Astrocyte (in vitro differentiated cells and primary cell): ENCODE results near the gene NNT.

Source experiments
- EZH2 ChIP-seq: IDR thresholded peaks from 2 replicates; pipeline ENCODE4 v1.6.1; 2012; ENCODE audit warnings: mild to moderate bottlenecking, low read length, inconsistent platforms; ENCODE audit not compliant: insufficient read depth
- TF ChIP-seq, protein P1 (sequence below): IDR thresholded peaks from 2 replicates; pipeline ENCODE4 v1.5.1; 2011; ENCODE audit warnings: low read depth, mild to moderate bottlenecking, inconsistent platforms, low read length, moderate library complexity; ENCODE audit not compliant: insufficient read depth

DNA sequence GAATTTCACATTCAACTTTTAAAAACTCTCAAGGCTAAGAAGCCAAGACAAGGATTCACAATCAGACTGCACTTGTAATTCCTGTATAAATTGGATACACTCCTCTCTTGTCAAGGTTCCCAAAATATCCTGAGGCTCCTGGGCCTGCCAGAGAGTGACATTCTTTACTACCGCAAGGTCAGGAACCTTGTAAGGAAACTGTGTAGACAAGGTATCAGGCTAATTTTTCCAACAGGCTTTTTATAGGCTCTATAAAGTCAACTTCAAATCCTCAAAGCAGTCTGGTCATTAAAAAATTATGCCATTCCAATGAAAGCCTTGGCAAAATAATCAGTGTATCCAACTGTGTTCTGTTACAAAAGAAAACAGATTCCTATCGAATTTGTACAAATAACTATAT, 30.6 kb upstream of the NNT start:
- TF ChIP-seq, protein P1, sequence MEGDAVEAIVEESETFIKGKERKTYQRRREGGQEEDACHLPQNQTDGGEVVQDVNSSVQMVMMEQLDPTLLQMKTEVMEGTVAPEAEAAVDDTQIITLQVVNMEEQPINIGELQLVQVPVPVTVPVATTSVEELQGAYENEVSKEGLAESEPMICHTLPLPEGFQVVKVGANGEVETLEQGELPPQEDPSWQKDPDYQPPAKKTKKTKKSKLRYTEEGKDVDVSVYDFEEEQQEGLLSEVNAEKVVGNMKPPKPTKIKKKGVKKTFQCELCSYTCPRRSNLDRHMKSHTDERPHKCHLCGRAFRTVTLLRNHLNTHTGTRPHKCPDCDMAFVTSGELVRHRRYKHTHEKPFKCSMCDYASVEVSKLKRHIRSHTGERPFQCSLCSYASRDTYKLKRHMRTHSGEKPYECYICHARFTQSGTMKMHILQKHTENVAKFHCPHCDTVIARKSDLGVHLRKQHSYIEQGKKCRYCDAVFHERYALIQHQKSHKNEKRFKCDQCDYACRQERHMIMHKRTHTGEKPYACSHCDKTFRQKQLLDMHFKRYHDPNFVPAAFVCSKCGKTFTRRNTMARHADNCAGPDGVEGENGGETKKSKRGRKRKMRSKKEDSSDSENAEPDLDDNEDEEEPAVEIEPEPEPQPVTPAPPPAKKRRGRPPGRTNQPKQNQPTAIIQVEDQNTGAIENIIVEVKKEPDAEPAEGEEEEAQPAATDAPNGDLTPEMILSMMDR = no peak
- no peak for TF ChIP-seq EZH2
